GM10847 (cell line): ENCODE data around the gene NTPCR.

Experiments
- POLR2A ChIP-seq: IDR thresholded peaks from 2 replicates; pipeline ENCODE4 v1.6.1; 2011; ENCODE audit not compliant: insufficient read length; ENCODE audit errors: extremely low read depth

The NTPCR gene

GRCh38 chr1:232944347-232944746 lies 6.1 kb upstream of the NTPCR start:
- no peak for TF ChIP-seq POLR2A

DNA sequence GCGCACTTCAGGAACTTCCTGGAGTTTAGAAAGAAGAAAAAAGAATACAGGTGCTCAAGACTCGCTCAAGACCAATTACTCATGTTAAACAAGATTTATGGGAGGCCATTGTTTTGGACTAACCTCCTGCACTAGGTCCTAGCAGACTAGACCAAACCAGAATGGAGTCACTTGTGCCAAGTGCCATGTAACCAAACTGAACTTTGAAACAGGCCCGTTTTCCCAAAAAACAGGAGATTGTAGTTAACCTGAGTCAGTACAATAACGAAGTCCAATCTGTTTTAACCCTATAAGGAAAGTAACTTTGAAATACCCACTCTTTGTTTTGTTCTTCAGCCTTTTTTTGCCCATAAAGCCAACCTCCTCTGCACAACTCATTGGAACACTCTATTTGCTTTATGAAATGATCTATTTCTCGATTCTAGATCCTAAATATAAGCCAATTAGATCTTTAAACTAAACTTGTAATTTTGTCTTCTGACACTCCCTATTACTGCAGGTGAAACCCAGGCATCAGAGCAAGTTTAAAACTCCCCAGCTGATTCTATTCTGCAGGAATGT lies 695 bp upstream of the NTPCR start:
- no peak for TF ChIP-seq POLR2A

DNA sequence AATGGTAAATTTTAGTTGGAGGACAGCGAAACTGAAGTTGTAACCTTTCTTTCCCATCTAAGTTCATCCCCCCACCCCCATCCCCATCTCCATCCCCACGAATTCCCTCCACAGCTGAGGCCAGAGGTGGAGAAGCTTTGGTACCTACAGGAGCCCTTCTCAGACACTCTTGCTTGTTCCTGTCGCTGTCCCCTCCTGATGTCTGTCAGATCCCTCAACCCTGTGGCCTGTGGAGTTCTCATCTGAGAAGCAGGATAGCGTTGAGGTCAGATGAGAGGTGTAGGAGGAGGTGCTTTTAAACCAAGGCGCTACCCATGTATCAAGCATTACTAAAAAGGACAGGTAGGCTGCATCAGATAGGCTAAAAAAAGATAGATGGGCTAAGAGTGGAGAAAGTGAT lies 769 bp downstream of the NTPCR start:
- TF ChIP-seq POLR2A = no peak

DNA sequence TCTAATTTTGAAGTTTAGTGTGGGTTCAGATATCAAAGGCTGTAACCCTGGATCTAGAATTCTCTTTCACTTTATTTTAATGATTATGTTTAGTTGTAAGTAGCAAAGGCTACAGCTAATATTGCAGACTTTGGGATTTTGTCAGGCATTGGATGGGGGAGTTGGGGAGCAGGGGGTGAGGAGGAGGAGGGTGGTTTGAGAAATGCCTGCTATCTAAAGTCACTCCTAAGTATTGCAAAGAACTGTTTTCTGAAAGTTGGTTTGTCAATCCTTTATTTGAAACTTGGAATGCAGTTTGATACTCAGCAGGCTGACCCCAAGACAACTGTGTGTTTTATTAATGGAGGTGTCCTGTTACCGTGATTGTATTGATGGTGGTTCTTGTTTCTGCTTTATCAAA lies 1.2 kb downstream of the NTPCR start:
- no peak for TF ChIP-seq POLR2A

DNA sequence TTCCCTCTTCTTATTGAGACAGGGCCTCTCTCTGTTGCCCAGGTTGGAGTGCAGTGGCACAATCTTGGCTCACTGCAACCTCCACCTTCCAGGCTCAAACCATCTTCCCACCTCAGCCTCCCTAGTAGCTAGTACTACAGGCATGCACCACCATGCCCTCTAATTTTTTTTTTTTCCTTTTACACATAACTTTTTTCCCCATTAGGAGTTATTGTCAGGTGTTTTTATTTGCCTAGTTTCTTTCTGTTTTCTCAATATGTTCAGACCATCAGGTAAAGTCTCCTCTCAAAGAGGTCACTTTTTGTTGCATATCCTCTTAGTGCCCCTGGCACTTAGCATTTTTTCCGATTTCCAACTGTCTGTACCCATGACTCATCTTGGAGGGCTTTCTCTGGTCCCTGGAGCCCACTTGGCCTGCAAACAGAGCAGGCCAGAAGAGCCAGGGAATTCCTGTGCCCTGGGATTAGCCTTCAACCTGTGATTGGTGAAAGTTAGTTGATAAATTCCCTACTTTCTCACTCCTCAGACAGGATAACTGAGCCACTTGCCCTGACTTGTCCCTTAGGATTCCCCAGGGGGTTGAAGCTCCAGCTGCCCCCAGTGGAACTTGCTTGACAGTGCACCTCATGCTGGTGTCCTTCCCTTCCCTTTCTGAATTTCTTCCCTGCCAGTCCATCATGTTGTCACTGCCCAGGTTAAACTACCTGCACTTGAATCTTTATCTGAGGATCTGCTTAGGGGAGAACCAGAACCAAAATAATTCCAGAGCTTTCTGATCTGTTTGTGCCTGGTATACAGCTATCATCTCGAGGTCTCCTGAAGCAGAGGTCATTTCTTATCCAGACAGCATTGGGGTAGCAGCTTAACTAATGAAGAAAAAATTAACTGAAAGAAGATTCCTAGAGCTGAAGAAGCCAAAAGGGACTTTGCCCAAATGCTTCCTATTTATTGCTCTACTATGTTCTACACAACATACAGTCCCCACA lies 2.4 kb downstream of the NTPCR start:
- no peak for TF ChIP-seq POLR2A

- TF ChIP-seq POLR2A = no peak
Measured at GRCh38 chr1:232954594-232955365, 4.4 kb downstream of the NTPCR start.

- TF ChIP-seq POLR2A = no peak
Measured at GRCh38 chr1:232956081-232956480, 5.7 kb downstream of the NTPCR start.

DNA sequence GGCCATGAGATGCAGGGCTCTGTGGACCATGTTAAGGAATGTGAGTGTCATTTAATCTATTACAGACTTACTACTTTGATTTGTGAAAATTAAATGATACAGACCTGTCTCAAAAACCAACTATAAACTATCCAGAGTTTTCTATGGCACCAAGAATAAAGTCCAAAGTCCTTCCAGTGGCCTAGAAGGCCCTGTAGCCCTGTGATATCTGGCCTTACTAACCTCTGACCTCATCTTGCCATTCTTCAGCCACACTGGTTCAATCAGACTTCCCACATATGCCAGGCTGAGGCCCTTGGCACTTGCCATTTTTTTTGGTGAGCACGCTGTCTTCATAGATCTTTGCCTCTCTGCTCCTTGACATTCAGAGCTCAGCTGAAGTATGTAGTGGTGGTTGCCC lies 7.7 kb downstream of the NTPCR start:
- no peak for TF ChIP-seq POLR2A

DNA sequence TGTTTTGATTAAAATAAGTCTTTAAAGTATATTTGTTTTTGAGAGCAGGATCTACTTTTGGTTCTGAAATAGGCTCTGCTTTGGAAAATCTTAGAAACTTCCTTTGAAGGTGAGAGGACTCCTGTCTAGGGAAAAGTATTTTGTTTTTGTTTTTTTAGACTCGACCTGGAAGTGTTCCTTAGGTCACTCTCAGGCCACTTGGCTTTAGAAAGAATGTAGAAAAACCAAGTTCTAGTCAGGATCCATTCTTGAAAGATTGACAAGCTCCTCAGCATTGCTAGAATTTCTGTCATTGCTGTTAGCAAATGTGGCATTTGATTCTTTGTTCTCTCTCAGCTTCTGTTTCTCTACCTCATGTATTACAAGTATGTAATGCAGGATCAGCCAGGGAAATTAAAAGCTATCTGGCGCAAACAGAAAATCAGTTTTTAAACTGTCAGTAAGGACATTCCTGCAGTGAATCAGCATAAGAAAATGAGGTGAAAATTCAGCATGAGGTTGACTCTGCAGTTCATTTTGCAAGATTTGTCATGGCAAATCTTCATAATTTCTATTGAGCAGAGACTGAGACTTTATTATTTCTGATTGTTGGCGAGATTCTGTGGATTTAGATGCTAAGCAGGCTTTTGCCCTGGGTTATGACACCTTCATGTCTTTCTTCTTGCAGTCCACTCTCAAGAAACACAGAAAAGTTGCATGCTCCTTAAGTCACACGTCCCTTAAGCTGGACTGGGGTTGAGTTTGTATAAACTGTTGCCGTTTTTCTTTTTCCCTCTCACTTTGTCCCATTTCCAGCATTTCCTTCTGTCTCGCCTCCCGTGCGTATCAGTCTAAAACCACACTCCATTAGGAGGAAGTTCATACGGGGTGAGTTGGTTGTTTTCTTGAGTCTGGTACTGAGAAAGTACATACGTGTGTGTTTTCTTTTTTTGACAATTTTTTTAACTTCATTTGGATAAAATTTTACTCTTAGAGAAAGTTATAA lies 12.6 kb downstream of the NTPCR start:
- no peak for TF ChIP-seq POLR2A

DNA sequence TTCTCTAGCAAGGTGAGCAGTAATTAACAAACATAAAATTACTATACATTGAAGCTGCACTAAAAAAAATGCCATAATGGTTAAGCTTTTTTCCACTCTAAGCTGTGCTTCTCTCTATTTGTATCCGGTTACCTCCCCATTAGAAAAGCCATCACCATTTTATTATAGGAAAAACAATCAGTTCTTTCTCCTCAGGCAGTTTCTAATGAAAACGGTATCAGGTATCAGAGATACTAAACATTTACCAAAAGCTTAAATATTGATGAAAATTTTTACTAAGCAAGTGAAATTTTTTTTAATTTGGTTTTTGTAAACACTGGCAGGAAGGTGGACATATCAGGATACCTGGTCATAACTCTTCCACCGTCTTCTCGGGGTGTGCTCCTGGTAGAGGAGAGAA lies 14.2 kb downstream of the NTPCR start:
- TF ChIP-seq POLR2A = no peak

DNA sequence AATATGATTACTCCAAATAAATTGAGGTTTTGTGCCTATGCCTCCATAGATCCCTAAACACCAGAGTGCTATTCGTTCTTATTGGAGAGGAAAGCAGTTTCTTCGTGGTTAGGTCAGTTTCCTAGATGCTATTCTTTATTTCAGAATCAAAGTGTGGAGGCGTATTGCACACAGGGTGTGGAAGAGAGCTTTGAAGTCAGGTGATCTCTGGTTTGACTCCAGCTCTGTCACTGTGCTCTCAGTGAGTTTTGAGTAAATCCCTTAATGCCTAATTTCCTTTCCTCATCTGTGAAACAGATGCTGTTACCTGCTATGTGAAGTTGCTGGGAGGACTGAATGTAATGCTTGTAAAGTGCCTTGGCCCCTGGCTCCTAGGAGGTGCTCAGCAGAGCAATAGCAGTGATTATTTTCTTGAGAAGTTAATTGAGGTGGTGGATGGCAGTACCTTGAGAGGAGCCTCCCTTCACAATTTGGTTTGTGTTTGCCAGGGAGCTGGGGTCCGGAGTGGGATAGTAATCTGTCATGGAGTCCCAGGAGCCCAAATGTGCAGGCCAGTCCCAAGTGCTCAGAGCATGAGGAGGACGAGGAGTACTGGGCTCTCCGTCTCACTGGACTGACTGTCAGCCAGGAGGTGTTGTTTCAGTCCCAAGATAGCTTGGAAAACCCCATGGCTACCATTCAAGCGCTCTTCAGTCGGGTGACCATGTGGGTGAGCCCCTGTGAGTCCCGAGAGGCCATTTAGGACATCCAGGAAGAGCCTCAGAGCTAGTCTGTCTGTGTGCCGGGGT lies 14.9 kb downstream of the NTPCR start:
- TF ChIP-seq POLR2A = no peak

GRCh38 chr1:232965912-232966217 lies 15.5 kb downstream of the NTPCR start:
- TF ChIP-seq POLR2A = no peak

GRCh38 chr1:232966663-232967062 lies 16.3 kb downstream of the NTPCR start:
- no peak for TF ChIP-seq POLR2A

GRCh38 chr1:232968391-232968790 lies 18.0 kb downstream of the NTPCR start:
- no peak for TF ChIP-seq POLR2A
